Subcutaneous preadipocyte (primary cell): ENCODE measurements around the gene LRRC56. TPM values are rescaled to one million over a fixed set of nuclear protein-coding genes. Genes with fewer than 3 reads are reported as not detected.

Experiments used
- small RNA-seq: library from RNA; depleted of rRNA; stranded (forward); fragments of <200 nt; gene quantifications from one replicate; pipeline ENCODE3, GENCODE V24; 2012
- total RNA-seq: library from RNA; depleted of rRNA; stranded (reverse); fragments of >200 nt; gene quantifications from 2 replicates; pipeline ENCODE4 v1.2.3, GENCODE V29; 2012

LRRC56 gene
- total RNA-seq = 0.20 and 0.37 TPM in 2 replicates

DNA sequence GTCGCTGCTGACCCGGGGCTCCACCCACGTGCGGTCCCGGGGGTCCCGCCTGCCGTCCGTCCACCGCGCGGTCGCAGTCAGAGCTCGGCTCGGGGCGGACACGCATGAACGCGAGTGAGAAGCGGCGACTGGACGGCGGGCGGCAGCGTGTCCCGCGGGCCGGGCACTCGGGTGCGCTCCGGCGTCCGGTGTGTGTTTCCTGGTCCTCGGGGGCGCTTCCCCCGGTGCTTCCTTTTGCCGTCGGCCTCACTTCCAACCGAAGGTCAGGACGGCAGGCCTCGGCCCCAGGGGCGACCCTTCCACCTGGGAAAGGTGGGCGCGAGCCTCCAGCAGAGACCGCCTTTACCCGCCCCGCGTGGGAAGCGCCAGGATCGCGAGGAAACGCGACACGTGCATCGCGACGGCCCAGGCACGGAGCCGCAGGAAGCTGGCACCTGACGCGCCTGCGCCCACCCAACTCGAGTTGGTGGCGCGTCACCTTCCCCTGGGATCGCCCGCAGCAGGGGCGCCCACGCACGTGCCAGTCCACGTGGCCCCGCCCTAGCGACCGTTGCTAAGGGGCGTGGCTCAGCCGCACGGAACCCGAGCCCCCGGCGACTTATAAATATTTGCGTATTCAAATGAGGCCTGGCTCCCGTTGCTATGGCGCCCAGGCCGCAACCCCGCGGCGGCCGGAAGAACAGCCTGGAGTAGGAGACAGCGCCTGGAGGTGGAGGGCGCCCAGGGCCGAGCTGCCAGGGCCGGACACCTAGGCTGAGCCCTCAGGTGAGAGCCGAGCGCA lies at the start of gene LRRC56:
Gene LRRC56 (plus strand): TSS at position 687 of the 781 bp plus-strand sequence. CDS start 3,158 bp downstream, outside the sequence.

GRCh38 chr11:506995-507726 lies 30.2 kb upstream of the LRRC56 start, which contains the start of gene RNH1:
Gene RNH1, minus strand, starts transcription at chr11:507242. Its CDS starts 5,080 bp downstream, at chr11:502162.

DNA sequence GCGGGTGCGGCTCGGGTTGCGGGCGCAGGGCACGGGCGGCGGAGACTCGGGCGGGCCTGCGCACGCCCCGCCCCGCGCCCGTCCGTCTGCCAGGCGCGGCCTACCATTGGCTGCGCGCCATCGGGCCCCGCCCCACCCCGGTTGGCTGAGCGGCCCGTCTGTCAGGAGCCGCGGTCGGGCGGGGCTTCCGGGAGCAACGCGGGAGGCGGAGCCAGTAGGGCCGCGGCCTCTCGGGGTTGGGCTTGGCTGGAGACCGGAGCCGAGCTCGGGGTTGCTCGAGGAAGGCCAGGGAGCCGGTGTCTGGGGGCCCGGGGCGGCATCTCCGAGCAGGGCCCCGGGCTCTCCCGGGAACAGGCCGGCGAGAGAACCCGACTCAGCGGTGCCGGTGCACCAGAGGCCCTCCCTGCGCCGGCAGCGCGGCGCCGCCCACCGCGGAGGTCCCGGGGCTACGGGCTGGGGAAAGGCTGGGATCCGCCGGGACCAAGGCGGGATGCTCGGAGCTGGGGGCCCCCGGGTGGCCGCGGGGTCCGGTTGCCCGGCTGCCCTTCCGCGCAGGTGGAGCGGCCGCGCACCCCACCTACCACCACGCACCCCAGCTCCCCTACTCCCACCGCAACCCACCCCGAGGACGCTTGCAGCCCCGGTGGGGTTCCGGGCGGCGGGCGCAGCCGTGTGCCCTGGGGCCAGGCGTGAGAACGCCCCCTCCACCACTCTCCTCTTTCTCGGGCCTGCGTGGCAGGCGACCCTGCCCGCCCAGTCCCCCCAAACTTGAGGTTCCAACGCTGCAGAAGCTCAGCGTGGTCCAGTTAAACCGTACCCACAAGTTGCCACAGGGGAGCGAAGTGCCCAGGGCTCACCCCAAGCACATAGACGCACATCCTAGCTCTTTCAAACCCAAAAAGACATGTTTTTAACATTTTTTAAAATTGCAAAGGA lies 1.5 kb upstream of the LRRC56 start, which contains the start of gene HRAS:
Gene HRAS (minus strand): TSS at position 58 of the 936 bp plus-strand sequence.

GRCh38 chr11:560305-561147 lies 23.2 kb downstream of the LRRC56 start, which contains the start of the genes LMNTD2 and RASSF7:
Gene LMNTD2, minus strand, starts transcription at chr11:560738. Its CDS starts 22 bp downstream, at chr11:560716.
Gene RASSF7, plus strand, starts transcription at chr11:560970. Its CDS starts 799 bp downstream, at chr11:561769.

GRCh38 chr11:575996-576768 lies 38.9 kb downstream of the LRRC56 start, which contains the start of gene PHRF1:
Gene PHRF1, plus strand, starts transcription at chr11:576470. Its CDS starts 5,043 bp downstream, at chr11:581513.

Small RNA genes lying within 50 kb of the gene (small RNA-seq; reads per million reads assigned to genes)
- 55.7 reads per million, percentile 98 among the genes with 10 or more reads in this experiment for gene MIR210

Other genes with a start within 250 kb of the LRRC56 start
- 11.0 and 11.7 TPM in 2 replicates for gene PGGHG, start 248.4 kb upstream of the LRRC56 start, total RNA-seq
- not detected in 2 replicates for gene IFITM5, start 238.0 kb upstream of the LRRC56 start, total RNA-seq
- gene IFITM2, start 229.7 kb upstream of the LRRC56 start, total RNA-seq = 62.6 and 170 TPM in 2 replicates
- gene IFITM1, start 223.5 kb upstream of the LRRC56 start, total RNA-seq = 9.6 and 32.7 TPM in 2 replicates
- 60.0 and 93.0 TPM in 2 replicates for gene IFITM3, start 216.7 kb upstream of the LRRC56 start, total RNA-seq
- 0.59 and 0.73 TPM in 2 replicates for gene B4GALNT4, start 168.0 kb upstream of the LRRC56 start, total RNA-seq
- gene PKP3, start 143.3 kb upstream of the LRRC56 start, total RNA-seq = 1.8 and 2.5 TPM in 2 replicates
- gene SIGIRR, start 122.5 kb upstream of the LRRC56 start, total RNA-seq = 18.6 and 18.7 TPM in 2 replicates
- gene ANO9, start 95.5 kb upstream of the LRRC56 start, total RNA-seq = under 0.01 TPM in 1 of 2 replicates, not detected in the other
- 29.4 and 36.2 TPM in 2 replicates for gene PTDSS2, start 87.2 kb upstream of the LRRC56 start, total RNA-seq
- 425 and 460 TPM in 2 replicates for gene RNH1, start 30.3 kb upstream of the LRRC56 start, total RNA-seq
- gene HRAS, start 2.0 kb upstream of the LRRC56 start, total RNA-seq = 50.2 and 54.0 TPM in 2 replicates
- gene LMNTD2, start 23.2 kb downstream of the LRRC56 start, total RNA-seq = under 0.01 and 0.20 TPM in 2 replicates
- 0.73 and 1.6 TPM in 2 replicates for gene RASSF7, start 23.4 kb downstream of the LRRC56 start, total RNA-seq
- 24.3 and 41.4 TPM in 2 replicates for gene PHRF1, start 38.9 kb downstream of the LRRC56 start, total RNA-seq
- 5.1 and 6.1 TPM in 2 replicates for gene IRF7, start 78.4 kb downstream of the LRRC56 start, total RNA-seq
- not detected in 2 replicates for gene CDHR5, start 87.4 kb downstream of the LRRC56 start, total RNA-seq
- gene SCT, start 89.7 kb downstream of the LRRC56 start, total RNA-seq = not detected in 2 replicates
- gene DRD4, start 99.7 kb downstream of the LRRC56 start, total RNA-seq = under 0.01 TPM in 1 of 2 replicates, not detected in the other
- gene DEAF1, start 157.7 kb downstream of the LRRC56 start, total RNA-seq = 36.0 and 47.8 TPM in 2 replicates
- gene TMEM80, start 158.3 kb downstream of the LRRC56 start, total RNA-seq = 9.9 and 10.9 TPM in 2 replicates
- gene EPS8L2, start 168.7 kb downstream of the LRRC56 start, total RNA-seq = 24.4 and 33.1 TPM in 2 replicates
- gene TALDO1, start 209.9 kb downstream of the LRRC56 start, total RNA-seq = 123 and 139 TPM in 2 replicates
- gene GATD1, start 240.0 kb downstream of the LRRC56 start, total RNA-seq = 45.0 and 48.1 TPM in 2 replicates